ENCODE data around the gene OR10A3. TPM values are rescaled to one million over a fixed set of nuclear protein-coding genes. Genes with fewer than 3 reads are reported as not detected.

OR10A3 gene
- total and polyA plus RNA-seq, 2 of the 8 experiments (the other 6 are each of a cell fraction or from before 2014, with no cell fraction given) = not detected

DNA sequence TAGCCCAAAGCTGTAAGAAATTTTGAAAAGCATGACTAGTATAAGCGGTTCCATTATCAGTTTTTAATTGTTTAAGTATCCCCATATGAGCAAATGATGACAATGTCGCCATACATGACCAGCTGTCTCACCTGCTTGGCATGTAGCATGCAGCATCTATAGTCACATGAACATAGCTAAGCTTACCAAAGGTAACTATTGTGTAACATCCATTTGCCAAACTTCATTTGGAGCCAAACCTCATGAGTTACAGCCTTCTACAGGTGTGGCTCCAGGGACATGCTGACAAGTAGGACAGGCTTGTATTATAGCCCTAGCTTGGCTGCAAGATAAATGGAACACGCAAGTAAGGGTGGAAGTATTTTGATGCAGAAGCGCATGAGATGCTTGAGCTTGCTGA, 40.8 kb downstream of the OR10A3 start:
- Histone ChIP-seq H3K4me2 (ENCODE audit: insufficient read depth in 1 of 2, low read depth in 2 of 2, low read length in 2 of 2) (no peak overlapping the region), H3K27ac (ENCODE audit: low read depth, low read length) (no peak overlapping the region), H3K23me2 (ENCODE audit: low read depth, low read length) (no peaks in the 10 kb centered on the region), H3K79me2 (ENCODE audit: control insufficient read depth in 1 of 2, insufficient read depth in 2 of 2, low read length in 2 of 2) (no peaks in the 10 kb centered on the region), H3K4ac (replicated peaks; ENCODE audit: insufficient read length, low read depth, low read length) (no peak overlapping the region), H2BK12ac (ENCODE audit: low read depth, low read length) (no peak overlapping the region), H4K8ac (ENCODE audit: extremely low read depth, insufficient read depth, low read length) (no peak overlapping the region), H3K79me1 (ENCODE audit: low read depth, low read length) (no peaks in the 10 kb centered on the region), H3K36me3 (ENCODE audit: control insufficient read depth in 2 of 4, insufficient read depth in 4 of 4, low read length in 3 of 4) (peaks cover 0 to 8% (median 2%) of the 10 kb centered on the region in 4 experiments; a peak in 2 of 8 replicates), H2BK120ac (replicated peaks; ENCODE audit: low read depth, low read length) (no peak overlapping the region), H3K9me3 (ENCODE audit: insufficient read depth in 2 of 2, low read depth in 1 of 2, low read length in 1 of 2) (no peaks in the 10 kb centered on the region), H4K91ac (replicated peaks; ENCODE audit: insufficient read length, low read length) (no peak overlapping the region), H2BK5ac (ENCODE audit: low read depth, low read length) (no peak overlapping the region), H3K18ac (ENCODE audit: extremely low read depth, low read length) (no peak overlapping the region), H3K56ac (replicated peaks; ENCODE audit: insufficient read length, low read depth, low read length) (no peak overlapping the region), H3K9ac (replicated peaks in 1 of 4; ENCODE audit: extremely low read depth in 1 of 4, low read depth in 3 of 4, low read length in 3 of 4) (no peak overlapping the region), H3K23ac (ENCODE audit: insufficient read length) (no peak overlapping the region), H2AFZ (ENCODE audit: low read length) (no peak overlapping the region), H2BK20ac (ENCODE audit: low read length) (no peak overlapping the region), H4K5ac (ENCODE audit: insufficient read length, low read depth, low read length) (no peak overlapping the region), H2AK5ac (ENCODE audit: low read depth, low read length) (no peak overlapping the region), H3K27me3 (replicated peaks in 1 of 4; ENCODE audit: control insufficient read depth in 3 of 4, extremely low read depth in 1 of 4, insufficient read depth in 3 of 4, low read length in 3 of 4) (no peaks in the 10 kb centered on the region), H3K4me3 (ENCODE audit: extremely low read depth in 1 of 4, insufficient read depth in 2 of 4, low read depth in 3 of 4, low read length in 4 of 4) (no peak overlapping the region), H4K20me1 (replicated peaks in 1 of 2; ENCODE audit: control insufficient read depth in 1 of 2, insufficient read depth in 2 of 2, low read length in 2 of 2) (no peaks in the 10 kb centered on the region), H3K4me1 (replicated peaks in 1 of 4; ENCODE audit: control insufficient read depth in 3 of 4, insufficient read depth in 4 of 4, low read length in 3 of 4) (peaks cover 0 to 9% (median 5%) of the 10 kb centered on the region in 4 experiments; a peak in 5 of 7 replicates), H3K14ac (ENCODE audit: insufficient read length) (no peak overlapping the region), H2BK15ac (ENCODE audit: low read length) (no peak overlapping the region)
- ChIA-PET CTCF (ENCODE audit: partially characterized antibody) (interaction anchor here (0.7 to 7.3 kb wide), 3 partner anchors 8 to 84 kb away, joined by 4 to 127 read pairs (median 78); partner anchors contain the start of gene EIF3F), POLR2A (ENCODE audit: partially characterized antibody) (interaction anchor here (1.3 to 3.2 kb wide), 2 partner anchors 86 to 88 kb away, joined by 3 to 9 read pairs; partner anchors contain the start of gene EIF3F)
- WGBS, 2 experiments (ENCODE audit: extremely low coverage in 1 of 2, insufficient coverage in 1 of 2, insufficient read length in 1 of 2, insufficient replicate concordance in 2 of 2, low coverage in 1 of 2, low lambda C conversion rate in 2 of 2, missing lambda C conversion rate in 1 of 2) = 86% methylated on average over 4 of the region's 4 CpGs; no CpG with 5 or more reads in 1 of the 2 experiments
- TF ChIP-seq, protein P1, sequence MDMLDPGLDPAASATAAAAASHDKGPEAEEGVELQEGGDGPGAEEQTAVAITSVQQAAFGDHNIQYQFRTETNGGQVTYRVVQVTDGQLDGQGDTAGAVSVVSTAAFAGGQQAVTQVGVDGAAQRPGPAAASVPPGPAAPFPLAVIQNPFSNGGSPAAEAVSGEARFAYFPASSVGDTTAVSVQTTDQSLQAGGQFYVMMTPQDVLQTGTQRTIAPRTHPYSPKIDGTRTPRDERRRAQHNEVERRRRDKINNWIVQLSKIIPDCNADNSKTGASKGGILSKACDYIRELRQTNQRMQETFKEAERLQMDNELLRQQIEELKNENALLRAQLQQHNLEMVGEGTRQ (IDR thresholded peaks at IDR 0.05; ENCODE audit: low read length) = no peak
- DNase-seq (ENCODE audit: low read depth in 1 of 2, low spot score in 2 of 2) (no peak), FAIRE-seq (no peak)

Measured in H1 (cell line).